GM23338 (cell line): Measurements from ENCODE around the gene HNMT.

Experiments used
- CREB1 ChIP-seq: fragments of 250-450 bp; sonication (Bioruptor Pico); IDR thresholded peaks from 2 replicates; pipeline ENCODE4 v1.5.0; 2020; ENCODE audit warnings: low read depth, mild to moderate bottlenecking, moderate library complexity
- CTCF ChIP-seq, 2 experiments: fragments of 200-600 bp in 1 of 2; sonication (generic) in 1 of 2; conservative IDR thresholded peaks; 2 replicates each; pipeline versions ENCODE4 v1.5.1 to v1.6.1; 2016 to 2017; ENCODE audit warnings: antibody characterized with exemption in 2 of 2, low read depth in 2 of 2, mild to moderate bottlenecking in 2 of 2, moderate library complexity in 1 of 2
- ETS1 ChIP-seq: IDR thresholded peaks from 2 replicates; pipeline ENCODE4 v1.6.1; 2016; ENCODE audit warnings: antibody characterized with exemption
- EZH2 ChIP-seq: fragments of 200-600 bp; sonication (generic); IDR thresholded peaks from one replicate; pipeline ENCODE4 v1.8.0; 2017; ENCODE audit warnings: antibody characterized with exemption, mild to moderate bottlenecking, low read depth; ENCODE audit not compliant: unreplicated experiment
- EZH2phosphoT487 ChIP-seq: fragments of 200-600 bp; sonication (generic); IDR thresholded peaks from one replicate; pipeline ENCODE4 v1.8.1; 2018; ENCODE audit warnings: antibody characterized with exemption; ENCODE audit not compliant: unreplicated experiment
- JUNB ChIP-seq: IDR thresholded peaks from one replicate; pipeline ENCODE4 v1.6.1; 2016; ENCODE audit warnings: antibody characterized with exemption; ENCODE audit not compliant: unreplicated experiment
- POLR2AphosphoS5 ChIP-seq: IDR thresholded peaks from 2 replicates; pipeline ENCODE4 v1.6.1; 2016; ENCODE audit warnings: antibody characterized with exemption, low read depth
- REST ChIP-seq: IDR thresholded peaks from one replicate; pipeline ENCODE4 v1.6.1; 2018; ENCODE audit warnings: antibody characterized with exemption; ENCODE audit not compliant: unreplicated experiment
- ZNF331 ChIP-seq: fragments of 250-450 bp; sonication (Bioruptor Pico); IDR thresholded peaks from 2 replicates; pipeline ENCODE4 v1.5.0; 2020; ENCODE audit warnings: low read depth, mild to moderate bottlenecking, moderate library complexity
- ZNF462 ChIP-seq: fragments of 250-450 bp; sonication (Bioruptor Pico); IDR thresholded peaks from 2 replicates; pipeline ENCODE4 v1.5.0; 2020; ENCODE audit warnings: mild to moderate bottlenecking, moderate library complexity

- TF ChIP-seq CTCF (conservative IDR thresholded peaks at IDR 0.05; ENCODE audit: low read depth in 2 of 2) = no peak
- TF ChIP-seq REST = no peak
- no peak for TF ChIP-seq POLR2AphosphoS5
- TF ChIP-seq EZH2 = no peak
- TF ChIP-seq EZH2phosphoT487 = no peak
- TF ChIP-seq ZNF331 (CRISPR knock-in tag) = no peak
- TF ChIP-seq CREB1 (CRISPR knock-in tag) = no peak
- no peak for TF ChIP-seq ZNF462
- TF ChIP-seq JUNB = no peak
- no peak for TF ChIP-seq ETS1
These were observed 43.2 kb downstream of the HNMT start for GRCh38 chr2:138007431-138007830.
